Loucy (cell line): ENCODE data around the gene ANO2.

Experiments used
- H2AFZ ChIP-seq: fragments of 200-600 bp; sonication (generic); 2 replicates; pipeline ENCODE4 v1.6.0; 2016; ENCODE audit warnings: antibody characterized with exemption, mild to moderate bottlenecking, low read length, moderate library complexity
- H3F3A ChIP-seq: fragments of 200-600 bp; 2 replicates; pipeline ENCODE4 v1.6.0; 2016; ENCODE audit warnings: antibody characterized with exemption, low read depth, mild to moderate bottlenecking
- H3K27me3 ChIP-seq: fragments of 200-600 bp; sonication (generic); 2 replicates; pipeline ENCODE4 v1.6.1; 2014; ENCODE audit warnings: low read length, mild to moderate bottlenecking; ENCODE audit not compliant: insufficient read depth, poor library complexity, severe bottlenecking
- H3K36me3 ChIP-seq: fragments of 200-600 bp; sonication (generic); 2 replicates; pipeline ENCODE4 v1.6.1; 2016; ENCODE audit warnings: low read length; ENCODE audit not compliant: insufficient read depth
- H3K4me1 ChIP-seq: fragments of 200-600 bp; sonication (generic); 2 replicates; pipeline ENCODE4 v1.5.1; 2014; ENCODE audit warnings: low read length, mild to moderate bottlenecking; ENCODE audit not compliant: insufficient read depth, poor library complexity, severe bottlenecking
- H3K4me2 ChIP-seq: fragments of 200-600 bp; sonication (generic); 2 replicates; pipeline ENCODE4 v1.6.0; 2014; ENCODE audit warnings: antibody characterized with exemption, low read length, low read depth, mild to moderate bottlenecking; ENCODE audit not compliant: poor library complexity, severe bottlenecking
- H3K4me3 ChIP-seq: fragments of 200-600 bp; sonication (generic); 2 replicates; pipeline ENCODE4 v1.5.1; 2014; ENCODE audit warnings: low read length, mild to moderate bottlenecking, mixed read lengths; ENCODE audit not compliant: poor library complexity, severe bottlenecking
- H3K79me2 ChIP-seq: fragments of 200-600 bp; sonication (generic); 2 replicates; pipeline ENCODE4 v1.6.1; 2014; ENCODE audit warnings: low read length; ENCODE audit not compliant: insufficient read depth
- H3K9ac ChIP-seq: fragments of 200-600 bp; sonication (generic); 2 replicates; pipeline ENCODE4 v1.6.0; 2014; ENCODE audit warnings: mild to moderate bottlenecking, low read depth, low read length, moderate library complexity; ENCODE audit not compliant: poor library complexity, severe bottlenecking
- H3K9me2 ChIP-seq: fragments of 200-600 bp; sonication (generic); replicated peaks from 2 replicates; pipeline ENCODE4 v1.6.1; 2016; ENCODE audit warnings: low read depth, low read length, mixed read lengths
- H3K9me3 ChIP-seq: fragments of 200-600 bp; sonication (generic); 2 replicates; pipeline ENCODE4 v1.6.1; 2014; ENCODE audit warnings: mild to moderate bottlenecking, antibody characterized with exemption, low read length, low read depth; ENCODE audit not compliant: insufficient read depth
- H4K20me1 ChIP-seq: fragments of 200-600 bp; sonication (generic); 2 replicates; pipeline ENCODE4 v1.6.0; 2014; ENCODE audit warnings: antibody characterized with exemption, low read length, mild to moderate bottlenecking; ENCODE audit not compliant: insufficient read depth, poor library complexity, severe bottlenecking
- CTCF ChIP-seq: fragments of 200-600 bp; sonication (generic); conservative IDR thresholded peaks from 2 replicates; pipeline ENCODE4 v1.5.1; 2014; ENCODE audit warnings: mild to moderate bottlenecking, antibody characterized with exemption, low read length
- EZH2phosphoT487 ChIP-seq: fragments of 200-600 bp; IDR thresholded peaks from 2 replicates; pipeline ENCODE4 v1.6.1; 2018; ENCODE audit warnings: antibody characterized with exemption, mild to moderate bottlenecking, moderate library complexity, borderline replicate concordance

Gene ANO2

GRCh38 chr12:5582541-5582940, 362.5 kb downstream of the ANO2 start:
- Histone ChIP-seq H2AFZ (no peak overlapping the region), H3K9ac (no peak overlapping the region), H3F3A (no peaks in the 10 kb centered on the region), H3K9me2 (no peaks in the 10 kb centered on the region), H3K36me3 (no peaks in the 10 kb centered on the region), H3K27me3 (no peaks in the 10 kb centered on the region), H3K4me2 (no peak overlapping the region), H3K9me3 (no peaks in the 10 kb centered on the region), H3K4me3 (no peak overlapping the region), H3K4me1 (no peaks in the 10 kb centered on the region), H4K20me1 (no peaks in the 10 kb centered on the region), H3K79me2 (no peaks in the 10 kb centered on the region)
- TF ChIP-seq EZH2phosphoT487, result no peak
- no peak for TF ChIP-seq CTCF

GRCh38 chr12:5582018-5582417, 363.0 kb downstream of the ANO2 start:
- Histone ChIP-seq H3K4me3 (no peak overlapping the region), H3K4me1 (no peaks in the 10 kb centered on the region), H3K36me3 (no peaks in the 10 kb centered on the region), H2AFZ (no peak overlapping the region), H3K27me3 (no peaks in the 10 kb centered on the region), H3K9me3 (no peaks in the 10 kb centered on the region), H3K4me2 (no peak overlapping the region), H4K20me1 (no peaks in the 10 kb centered on the region), H3K9ac (no peak overlapping the region), H3K79me2 (no peaks in the 10 kb centered on the region), H3F3A (no peaks in the 10 kb centered on the region), H3K9me2 (no peaks in the 10 kb centered on the region)
- TF ChIP-seq CTCF (no peak), EZH2phosphoT487 (no peak)

- TF ChIP-seq CTCF (no peak), EZH2phosphoT487 (no peak)
- no peaks in the 10 kb centered on the region for H3K9me3 ChIP-seq
- H3K4me1 ChIP-seq, result no peaks in the 10 kb centered on the region
- no peak overlapping the region for H3K4me3 ChIP-seq
- H3F3A ChIP-seq, result no peaks in the 10 kb centered on the region
- H3K27me3 ChIP-seq, result no peaks in the 10 kb centered on the region
- H3K79me2 ChIP-seq, result no peaks in the 10 kb centered on the region
- no peak overlapping the region for H2AFZ ChIP-seq
- no peaks in the 10 kb centered on the region for H4K20me1 ChIP-seq
- H3K4me2 ChIP-seq, result no peak overlapping the region
- no peak overlapping the region for H3K9ac ChIP-seq
- no peaks in the 10 kb centered on the region for H3K9me2 ChIP-seq
- no peaks in the 10 kb centered on the region for H3K36me3 ChIP-seq
These were observed 363.4 kb downstream of the ANO2 start for GRCh38 chr12:5581616-5582015.
